Mesothelial cell of epicardium (in vitro differentiated cells): Measurements from ENCODE around the gene GRB10. TPM values are rescaled to one million over a fixed set of nuclear protein-coding genes. Genes with fewer than 3 reads are reported as not detected.

Experiments used
- DNase-seq, 2 experiments: peaks; one replicate each; pipeline ENCODE4 v3.0.0; 2021; ENCODE audit warnings: low spot score in 2 of 2; ENCODE audit not compliant: unreplicated experiment in 2 of 2
- H3K27ac Mint-ChIP-seq: 2 replicates; pipeline ENCODE4 v1.8.0; 2021; ENCODE audit warnings: mixed read lengths
- H3K27me3 Mint-ChIP-seq: 2 replicates; pipeline ENCODE4 v1.8.0; 2021; ENCODE audit warnings: low read depth, mixed read lengths
- H3K36me3 Mint-ChIP-seq: 2 replicates; pipeline ENCODE4 v1.8.0; 2021; ENCODE audit warnings: mixed read lengths
- H3K4me1 Mint-ChIP-seq: 2 replicates; pipeline ENCODE4 v1.8.0; 2021; ENCODE audit warnings: mixed read lengths
- H3K4me3 Mint-ChIP-seq: 2 replicates; pipeline ENCODE4 v1.8.0; 2021; ENCODE audit warnings: mild to moderate bottlenecking, moderate library complexity, mixed read lengths
- H3K9me3 Mint-ChIP-seq: 2 replicates; pipeline ENCODE4 v1.8.0; 2021; ENCODE audit warnings: mixed read lengths
- total RNA-seq: library from RNA; stranded (reverse); gene quantifications from 3 replicates; pipeline ENCODE4 v1.2.1, GENCODE V29; 2021
- TF ChIP-seq, protein P1 (sequence below): fragments of 200-600 bp; sonication (generic); IDR thresholded peaks from one replicate; pipeline ENCODE4 v1.5.0; 2021; ENCODE audit warnings: antibody characterized with exemption; ENCODE audit not compliant: unreplicated experiment

Gene GRB10
- total RNA-seq, 1 donor from 2014 or later = 59.2 TPM

DNA sequence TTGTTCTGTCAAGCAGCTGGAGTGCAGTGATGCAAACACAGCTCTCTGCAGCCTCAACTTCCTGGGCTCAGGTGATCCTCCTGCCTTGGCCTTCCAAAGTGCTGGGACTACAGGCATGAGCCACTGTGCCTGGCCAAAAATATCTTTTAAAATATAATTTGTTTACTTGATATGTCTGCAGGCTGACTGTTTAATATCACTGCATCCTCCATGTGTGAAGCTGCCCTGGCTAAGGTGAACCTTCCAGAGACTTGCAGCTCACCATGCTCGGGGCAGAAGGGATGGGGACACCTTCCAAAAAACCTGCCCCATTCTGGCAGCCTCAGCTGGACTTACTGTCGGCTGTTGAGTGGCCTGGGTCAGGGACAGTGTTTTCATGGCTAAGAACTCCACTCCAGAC lies 159.9 kb downstream of the GRB10 start:
- H3K27ac Mint-ChIP-seq = no peak overlapping the region
- H3K27me3 Mint-ChIP-seq = no peaks in the 10 kb centered on the region
- H3K9me3 Mint-ChIP-seq = no peaks in the 10 kb centered on the region
- peaks cover 14% of the 10 kb centered on the region for H3K4me1 Mint-ChIP-seq
- TF ChIP-seq, protein P1, sequence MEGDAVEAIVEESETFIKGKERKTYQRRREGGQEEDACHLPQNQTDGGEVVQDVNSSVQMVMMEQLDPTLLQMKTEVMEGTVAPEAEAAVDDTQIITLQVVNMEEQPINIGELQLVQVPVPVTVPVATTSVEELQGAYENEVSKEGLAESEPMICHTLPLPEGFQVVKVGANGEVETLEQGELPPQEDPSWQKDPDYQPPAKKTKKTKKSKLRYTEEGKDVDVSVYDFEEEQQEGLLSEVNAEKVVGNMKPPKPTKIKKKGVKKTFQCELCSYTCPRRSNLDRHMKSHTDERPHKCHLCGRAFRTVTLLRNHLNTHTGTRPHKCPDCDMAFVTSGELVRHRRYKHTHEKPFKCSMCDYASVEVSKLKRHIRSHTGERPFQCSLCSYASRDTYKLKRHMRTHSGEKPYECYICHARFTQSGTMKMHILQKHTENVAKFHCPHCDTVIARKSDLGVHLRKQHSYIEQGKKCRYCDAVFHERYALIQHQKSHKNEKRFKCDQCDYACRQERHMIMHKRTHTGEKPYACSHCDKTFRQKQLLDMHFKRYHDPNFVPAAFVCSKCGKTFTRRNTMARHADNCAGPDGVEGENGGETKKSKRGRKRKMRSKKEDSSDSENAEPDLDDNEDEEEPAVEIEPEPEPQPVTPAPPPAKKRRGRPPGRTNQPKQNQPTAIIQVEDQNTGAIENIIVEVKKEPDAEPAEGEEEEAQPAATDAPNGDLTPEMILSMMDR = no peak
- no peak for DNase-seq
- H3K36me3 Mint-ChIP-seq = peaks cover 8% of the 10 kb centered on the region
- H3K4me3 Mint-ChIP-seq = no peak overlapping the region

- Mint-ChIP-seq H3K4me1 (peaks cover 15% of the 10 kb centered on the region), H3K9me3 (no peaks in the 10 kb centered on the region), H3K27ac (no peak overlapping the region), H3K4me3 (no peak overlapping the region), H3K36me3 (peaks cover 8% of the 10 kb centered on the region), H3K27me3 (no peaks in the 10 kb centered on the region)
- no peak for DNase-seq
- TF ChIP-seq, protein P1 = no peak
Measured at GRCh38 chr7:50621973-50622490, 160.7 kb downstream of the GRB10 start.

DNA sequence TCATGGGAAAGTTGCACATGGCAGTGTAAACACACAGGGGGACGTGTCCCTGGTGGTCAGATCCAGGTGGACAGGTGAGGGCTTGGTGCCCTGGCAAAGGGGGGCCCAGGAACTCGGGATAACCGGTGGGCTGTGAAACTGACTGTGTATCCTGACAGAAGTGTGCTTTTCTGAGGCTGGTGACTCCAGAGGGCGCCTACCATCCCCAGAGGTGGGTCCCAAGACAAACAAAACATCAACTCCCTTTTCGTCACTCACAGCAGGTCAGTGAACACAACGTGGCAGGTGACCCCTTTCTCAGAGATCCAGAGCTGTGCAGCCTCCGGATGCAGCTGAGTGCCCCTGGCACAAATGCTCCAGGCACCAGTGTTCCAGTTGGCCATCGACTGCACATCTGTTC lies 161.5 kb downstream of the GRB10 start:
- TF ChIP-seq, protein P1 = no peak
- Mint-ChIP-seq H3K27ac (no peak overlapping the region), H3K4me1 (peaks cover 15% of the 10 kb centered on the region), H3K9me3 (no peaks in the 10 kb centered on the region), H3K4me3 (no peak overlapping the region), H3K36me3 (peaks cover 8% of the 10 kb centered on the region), H3K27me3 (no peaks in the 10 kb centered on the region)
- no peak for DNase-seq

- H3K9me3 Mint-ChIP-seq = no peaks in the 10 kb centered on the region
- TF ChIP-seq, protein P1 = no peak
- H3K4me1 Mint-ChIP-seq = peaks cover 15% of the 10 kb centered on the region
- no peaks in the 10 kb centered on the region for H3K27me3 Mint-ChIP-seq
- DNase-seq = no peak
- peaks cover 8% of the 10 kb centered on the region for H3K36me3 Mint-ChIP-seq
- no peak overlapping the region for H3K4me3 Mint-ChIP-seq
- H3K27ac Mint-ChIP-seq = no peak overlapping the region
Measured at GRCh38 chr7:50620433-50620832, 162.3 kb downstream of the GRB10 start.

- TF ChIP-seq, protein P1 = no peak
- peaks cover 15% of the 10 kb centered on the region for H3K4me1 Mint-ChIP-seq
- DNase-seq = no peak
- peaks cover 11% of the 10 kb centered on the region for H3K36me3 Mint-ChIP-seq
- no peak overlapping the region for H3K4me3 Mint-ChIP-seq
- no peaks in the 10 kb centered on the region for H3K27me3 Mint-ChIP-seq
- H3K27ac Mint-ChIP-seq = peak overlapping the region; percentile 6
- H3K9me3 Mint-ChIP-seq = no peaks in the 10 kb centered on the region
Measured at GRCh38 chr7:50619684-50620083, 163.0 kb downstream of the GRB10 start.

DNA sequence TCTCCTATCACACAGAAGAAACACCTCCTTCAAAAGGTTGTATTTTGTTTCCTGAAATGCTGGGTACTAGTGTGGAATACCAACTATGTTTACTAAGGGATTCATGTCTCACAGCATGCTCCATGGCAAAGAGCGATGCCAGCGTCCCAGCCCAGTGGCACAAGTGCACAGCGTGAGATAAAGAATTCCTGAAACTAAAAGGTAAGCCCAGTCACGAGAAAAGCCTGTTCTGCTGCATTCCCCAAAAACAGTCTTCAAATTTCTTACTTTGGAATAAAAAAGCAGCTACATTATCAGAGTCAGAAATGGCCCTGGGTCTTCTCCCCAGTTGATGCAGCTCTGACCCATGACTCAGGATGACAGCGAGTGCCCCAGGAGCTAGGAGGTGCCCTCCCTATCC lies 164.4 kb downstream of the GRB10 start:
- Mint-ChIP-seq H3K4me3 (no peak overlapping the region), H3K36me3 (peaks cover 15% of the 10 kb centered on the region), H3K27me3 (no peaks in the 10 kb centered on the region), H3K9me3 (no peaks in the 10 kb centered on the region), H3K4me1 (peaks cover 15% of the 10 kb centered on the region), H3K27ac (peak overlapping the region; percentile 81)
- TF ChIP-seq, protein P1 = no peak
- no peak for DNase-seq
